RWPE2 (cell line): ENCODE measurements around the gene INTS7.
"Not testable (repeated sequence)": the region's sequence is repeated elsewhere in the genome, so short reads cannot be mapped to it uniquely, and the experiment has no call there.

Experiments used
- ATAC-seq: fragments of 200-7000 bp; cut with Tn5 transposase; 3 replicates; pipeline ENCODE4 v1.9.1; 2021; ENCODE audit warnings: low read depth
- DNase-seq: peaks from one replicate; pipeline ENCODE4 v3.0.0-alpha.2; 2020; ENCODE audit warnings: low spot score
- H3K27ac ChIP-seq: fragments of 450-650 bp; 2 replicates; pipeline ENCODE4 v1.5.1; 2017; ENCODE audit warnings: mild to moderate bottlenecking; ENCODE audit not compliant: poor library complexity, severe bottlenecking
- H3K27me3 ChIP-seq: fragments of 250-450 bp; sonication (Bioruptor Pico); 2 replicates; pipeline ENCODE4 v1.5.1; 2021; ENCODE audit warnings: mild to moderate bottlenecking, moderate library complexity; ENCODE audit not compliant: insufficient read depth, poor library complexity, severe bottlenecking
- H3K36me3 ChIP-seq: fragments of 250-450 bp; sonication (Bioruptor Pico); 2 replicates; pipeline ENCODE4 v1.5.1; 2020; ENCODE audit warnings: low read depth, mild to moderate bottlenecking, moderate library complexity
- H3K4me1 ChIP-seq: fragments of 250-450 bp; sonication (Bioruptor Pico); 2 replicates; pipeline ENCODE4 v1.5.1; 2021; ENCODE audit warnings: mild to moderate bottlenecking, moderate library complexity; ENCODE audit not compliant: insufficient read depth, poor library complexity, severe bottlenecking
- H3K4me3 ChIP-seq: fragments of 250-450 bp; sonication (Bioruptor Pico); 2 replicates; pipeline ENCODE4 v1.5.1; 2021; ENCODE audit warnings: mild to moderate bottlenecking, moderate library complexity; ENCODE audit not compliant: severe bottlenecking
- H3K9me3 ChIP-seq: fragments of 250-450 bp; sonication (Bioruptor Pico); 2 replicates; pipeline ENCODE4 v1.5.1; 2021; ENCODE audit warnings: mild to moderate bottlenecking, moderate library complexity; ENCODE audit not compliant: severe bottlenecking
- CTCF ChIP-seq: fragments of 450-650 bp; IDR thresholded peaks from one replicate; pipeline ENCODE4 v1.5.1; 2017; ENCODE audit warnings: mild to moderate bottlenecking, moderate library complexity; ENCODE audit not compliant: poor library complexity, severe bottlenecking

The INTS7 gene

GRCh38 chr1:212024469-212025149 is 10.7 kb downstream of the INTS7 start:
- no peak for DNase-seq
- Histone ChIP-seq H3K9me3 (no peaks in the 10 kb centered on the region), H3K4me3 (no peak overlapping the region), H3K27me3 (no peaks in the 10 kb centered on the region), H3K36me3 (no peaks in the 10 kb centered on the region), H3K27ac (no peak overlapping the region), H3K4me1 (peaks cover 6% of the 10 kb centered on the region)
- no peak for TF ChIP-seq CTCF
- no peak for ATAC-seq

- not testable (repeated sequence) for H3K9me3 ChIP-seq, H3K4me3 ChIP-seq, H3K4me1 ChIP-seq, H3K27ac ChIP-seq, ATAC-seq, H3K36me3 ChIP-seq, H3K27me3 ChIP-seq, DNase-seq
Measured at GRCh38 chr1:212022908-212023307, 12.4 kb downstream of the INTS7 start.

- no peak for DNase-seq
- no peak for ATAC-seq
- no peaks in the 10 kb centered on the region for H3K27me3 ChIP-seq
Measured at GRCh38 chr1:212021563-212021962, 13.8 kb downstream of the INTS7 start.

GRCh38 chr1:212020975-212021374 is 14.4 kb downstream of the INTS7 start:
- no peak overlapping the region for H3K4me3 ChIP-seq
- no peak for ATAC-seq
- no peaks in the 10 kb centered on the region for H3K9me3 ChIP-seq
- H3K36me3 ChIP-seq, result no peaks in the 10 kb centered on the region
- H3K27ac ChIP-seq, result no peak overlapping the region
- H3K4me1 ChIP-seq, result no peaks in the 10 kb centered on the region
- DNase-seq, result no peak
- no peaks in the 10 kb centered on the region for H3K27me3 ChIP-seq
- no peak for TF ChIP-seq CTCF

More at GRCh38 chr1:212021563-212021962, 13.8 kb downstream of the INTS7 start:
- no peaks in the 10 kb centered on the region for H3K36me3 ChIP-seq
- no peaks in the 10 kb centered on the region for H3K9me3 ChIP-seq
- H3K4me3 ChIP-seq, result no peak overlapping the region
- no peaks in the 10 kb centered on the region for H3K4me1 ChIP-seq
- H3K27ac ChIP-seq, result no peak overlapping the region
- TF ChIP-seq CTCF, result no peak

GRCh38 chr1:212013672-212014071 is 21.7 kb downstream of the INTS7 start:
- Histone ChIP-seq H3K9me3 (no peaks in the 10 kb centered on the region), H3K4me3 (no peak overlapping the region), H3K36me3 (peaks cover 6% of the 10 kb centered on the region; the same call in 1 of the 2 replicates), H3K4me1 (no peaks in the 10 kb centered on the region), H3K27ac (no peak overlapping the region), H3K27me3 (no peaks in the 10 kb centered on the region)
- DNase-seq (no peak), ATAC-seq (no peak)
- no peak for TF ChIP-seq CTCF
